Stimulated activated CD8-positive, alpha-beta memory T cell treated with anti-CD3 and anti-CD28 coated beads, Interleukin-2, amount 100 ng/mL, for 48 hours (primary cell): ENCODE measurements around the gene SLC35D2.
A peak's percentile ranks its signal among the peaks of the same experiment; 100 is the strongest.
"Not testable (repeated sequence)": the region's sequence is repeated elsewhere in the genome, so short reads cannot be mapped to it uniquely, and the experiment has no call there.

Source experiments
- DNase-seq, 2 donors: peaks; one replicate each; pipeline ENCODE4 v3.0.0-alpha.2; 2020; ENCODE audit warnings: low read depth in 2 of 2

The SLC35D2 gene

GRCh38 chr9:96317335-96317980 lies 66.1 kb downstream of the SLC35D2 start:
- peak; percentile 23 to 36 for DNase-seq

DNA sequence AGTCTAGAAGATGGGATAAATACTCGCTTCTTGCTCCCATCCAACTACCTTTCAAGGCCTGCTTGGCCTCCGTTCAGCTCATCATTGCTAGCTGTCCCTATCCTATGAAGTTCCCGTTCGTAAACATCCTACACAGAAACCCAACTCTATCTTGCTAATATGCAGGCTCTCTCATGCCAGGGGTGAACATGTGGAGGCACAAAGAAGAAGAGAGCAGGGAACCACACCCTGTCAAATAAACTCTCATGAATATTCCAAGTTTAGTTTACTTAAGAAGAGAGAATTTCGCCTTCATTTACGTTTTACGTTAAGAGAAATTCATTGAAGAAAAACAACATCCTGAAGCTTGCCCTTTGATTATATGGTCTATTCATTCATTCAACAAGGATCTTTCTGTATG lies 73.7 kb downstream of the SLC35D2 start:
- no peak for DNase-seq

GRCh38 chr9:96306958-96307357 lies 76.6 kb downstream of the SLC35D2 start:
- DNase-seq = not testable (repeated sequence)

GRCh38 chr9:96305171-96305570 lies 78.3 kb downstream of the SLC35D2 start:
- no peak for DNase-seq

DNA sequence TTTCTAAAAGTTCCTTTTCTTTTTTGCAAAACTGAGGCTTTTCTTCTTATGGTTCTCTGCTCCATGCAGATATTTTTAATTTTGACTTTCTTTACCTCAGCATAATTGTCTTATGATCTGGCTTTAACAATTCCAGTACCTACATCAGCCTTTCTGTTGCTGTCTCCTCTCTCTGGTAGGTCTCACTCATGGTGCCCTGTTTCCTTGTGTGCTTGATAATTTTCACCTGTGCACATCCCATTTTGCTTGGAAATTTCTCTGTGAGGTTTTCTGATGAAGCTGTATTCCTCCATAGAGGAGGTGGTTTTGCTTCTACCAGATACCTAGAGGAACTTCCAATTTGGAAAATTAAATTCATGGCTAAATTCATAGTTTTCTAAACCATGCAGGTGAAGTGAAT lies 79.3 kb downstream of the SLC35D2 start:
- no peak for DNase-seq

GRCh38 chr9:96302021-96302420 lies 81.5 kb downstream of the SLC35D2 start, which contains the start of gene HSD17B3:
Gene HSD17B3, minus strand, starts transcription at chr9:96302176. Its CDS starts 72 bp downstream, at chr9:96302104.
- no peak for DNase-seq

- no peak for DNase-seq
These were observed 83.7 kb downstream of the SLC35D2 start for GRCh38 chr9:96299823-96300222.

- DNase-seq = no peak
These were observed 89.4 kb downstream of the SLC35D2 start for GRCh38 chr9:96294159-96294545.

GRCh38 chr9:96293498-96294158 lies 89.9 kb downstream of the SLC35D2 start:
- no peak for DNase-seq

DNA sequence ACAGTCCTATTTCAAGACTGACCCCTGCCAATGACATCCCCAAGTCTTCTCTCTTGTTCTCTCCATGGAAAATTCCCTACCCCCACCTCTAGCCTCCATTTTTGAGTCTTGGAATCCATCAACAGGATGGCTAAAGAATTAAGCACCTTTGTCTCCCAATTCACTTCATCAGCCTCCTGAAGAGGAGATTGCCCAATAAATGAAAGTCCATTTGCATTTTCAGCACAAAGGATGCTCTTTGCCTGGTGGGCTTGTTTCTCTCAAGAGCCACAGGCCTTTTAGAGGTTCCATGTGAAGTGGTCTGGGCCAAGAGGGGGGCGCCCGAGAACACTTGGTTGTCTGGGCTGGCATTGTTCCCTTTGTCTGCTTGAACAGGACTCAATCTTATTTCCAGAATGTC lies 94.1 kb downstream of the SLC35D2 start:
- DNase-seq = no peak

- DNase-seq = no peak
These were observed 101.9 kb downstream of the SLC35D2 start for GRCh38 chr9:96281641-96282040.

DNA sequence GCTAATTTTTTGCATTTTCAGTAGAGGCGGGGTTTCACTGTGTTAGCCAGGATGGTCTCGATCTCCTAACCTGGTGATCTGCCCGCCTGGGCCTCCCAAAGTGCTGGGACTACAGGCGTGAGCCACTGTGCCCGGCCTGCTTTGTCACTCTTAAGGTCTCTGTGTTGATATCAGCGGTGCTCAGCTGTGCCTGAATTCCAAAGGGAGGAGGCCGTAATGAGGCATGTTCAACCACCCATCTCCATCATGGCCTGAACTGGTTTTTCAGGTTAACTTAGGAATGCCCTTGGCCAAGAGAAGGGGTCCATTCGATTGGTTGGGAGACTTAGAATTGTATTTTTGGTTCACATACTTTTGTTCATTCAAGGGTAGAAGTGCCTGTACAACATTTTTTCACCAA lies 103.6 kb downstream of the SLC35D2 start:
- DNase-seq = no peak

- no peak for DNase-seq
These were observed 108.6 kb downstream of the SLC35D2 start for GRCh38 chr9:96274939-96275338.
